HCT116 (cell line): ENCODE measurements around the gene HEMGN. TPM values are rescaled to one million over a fixed set of nuclear protein-coding genes. Genes with fewer than 3 reads are reported as not detected.

Source experiments
- ATAC-seq: fragments of 200-7000 bp; cut with Tn5 transposase; 2 replicates; pipeline ENCODE4 v1.9.1; 2020; ENCODE audit warnings: mild to moderate bottlenecking, moderate library complexity
- BruUV-seq: library from RNA; stranded (reverse); fragments of 400-500 nt; replicated peaks from 2 replicates; lab custom pipeline; 2021; lab: Mats Ljungman, UMichigan
- CTCF ChIA-PET: fragments of 300-600 bp; sonication (Branson Sonifier 250); formaldehyde crosslinking; loops from one replicate; lab custom pipeline; 2021; ENCODE audit warnings: antibody characterized with exemption; lab: Charles Lee
- POLR2A ChIA-PET: fragments of 300-600, 350-600 bp; sonication (Branson Sonifier 250); formaldehyde crosslinking; loops from one replicate; lab custom pipeline; 2021; ENCODE audit warnings: antibody characterized with exemption; lab: Charles Lee
- RAD21 ChIA-PET, 2 experiments: fragments of 300-600 bp; sonication (Branson Sonifier 250); formaldehyde crosslinking; loops; one replicate each; lab custom pipeline; 2023; ENCODE audit warnings: low total read pairs in 2 of 2; ENCODE audit not compliant: uncharacterized antibody in 2 of 2, unreplicated experiment in 2 of 2, low non-redundant PET in 1 of 2; lab: Charles Lee
- DNase-seq: peaks from one replicate; pipeline ENCODE4 v3.0.0-alpha.2; 2010; ENCODE audit warnings: low read depth, low spot score
- H2AFZ ChIP-seq: fragments of 200-600 bp; shearing (Covaris generic), sonication (generic); 2 replicates; pipeline ENCODE4 v1.6.1; 2017; ENCODE audit warnings: low read depth, mixed run types, mixed read lengths, antibody characterized with exemption, low read length; ENCODE audit not compliant: poor library complexity, severe bottlenecking
- H3K27ac ChIP-seq: 2 replicates; pipeline ENCODE4 v1.5.1; 2012; ENCODE audit warnings: low read depth, low read length
- H3K27me3 ChIP-seq: fragments of 200-600 bp; sonication (generic); 2 replicates; pipeline ENCODE4 v1.6.1; 2016; ENCODE audit warnings: mixed run types, low read length, mixed read lengths; ENCODE audit not compliant: insufficient read depth
- H3K36me3 ChIP-seq, 2 experiments: fragments of 200-500 bp in 1 of 2; fragments of 200-600 bp in 1 of 2; sonication (Bioruptor generic) in 1 of 2; sonication (generic) in 1 of 2; 2 replicates each; pipeline versions ENCODE4 v1.5.1 to v1.6.1; 2014 to 2016; ENCODE audit warnings: low read length in 2 of 2, inconsistent platforms in 1 of 2, mixed read lengths in 1 of 2, mixed run types in 1 of 2; ENCODE audit not compliant: insufficient read depth in 2 of 2, control insufficient read depth in 1 of 2
- H3K4me1 ChIP-seq, 2 experiments: fragments of 200-600 bp in 1 of 2; sonication (generic) in 1 of 2; 2 replicates each; pipeline versions ENCODE4 v1.5.1 to v1.6.1; 2012 to 2017; ENCODE audit warnings: low read length in 2 of 2, inconsistent platforms in 1 of 2, mild to moderate bottlenecking in 1 of 2, mixed read lengths in 1 of 2, mixed run types in 1 of 2, moderate library complexity in 1 of 2; ENCODE audit not compliant: insufficient read depth in 2 of 2, control insufficient read depth in 1 of 2
- H3K4me2 ChIP-seq: fragments of 200-600 bp; sonication (generic); 2 replicates; pipeline ENCODE4 v1.6.1; 2017; ENCODE audit warnings: mixed run types, low read length, mixed read lengths
- H3K4me3 ChIP-seq, 2 experiments: fragments of 200-600 bp in 1 of 2; sonication (generic) in 1 of 2; replicated peaks in 1 of 2; 2 replicates each; pipeline ENCODE4 v1.5.1; 2011 to 2016; ENCODE audit warnings: low read length in 2 of 2, control low read depth in 1 of 2, low read depth in 1 of 2, mild to moderate bottlenecking in 1 of 2, mixed read lengths in 1 of 2, mixed run types in 1 of 2
- H3K79me2 ChIP-seq: fragments of 200-600 bp; sonication (generic); 2 replicates; pipeline ENCODE4 v1.6.1; 2017; ENCODE audit warnings: mild to moderate bottlenecking, mixed run types, low read length, moderate library complexity, mixed read lengths; ENCODE audit not compliant: insufficient read depth
- H3K9ac ChIP-seq: fragments of 200-600 bp; sonication (generic); 2 replicates; pipeline ENCODE4 v1.6.1; 2016; ENCODE audit warnings: low read length, mixed read lengths
- H3K9me2 ChIP-seq: fragments of 200-600 bp; sonication (generic), shearing (Covaris generic); 2 replicates; pipeline ENCODE4 v1.6.1; 2017; ENCODE audit warnings: mixed run types, mild to moderate bottlenecking, moderate library complexity; ENCODE audit not compliant: insufficient read depth
- H3K9me3 ChIP-seq, 2 experiments: fragments of 200-500 bp in 1 of 2; fragments of 200-600 bp in 1 of 2; sonication (Bioruptor generic) in 1 of 2; sonication (generic) in 1 of 2; 2 replicates each; pipeline ENCODE4 v1.6.1; 2014 to 2017; ENCODE audit warnings: low read length in 2 of 2, mixed read lengths in 2 of 2, inconsistent platforms in 1 of 2, low read depth in 1 of 2, mild to moderate bottlenecking in 1 of 2, mixed run types in 1 of 2, moderate library complexity in 1 of 2; ENCODE audit not compliant: control insufficient read depth in 1 of 2, insufficient read depth in 1 of 2
- H4K20me1 ChIP-seq: fragments of 200-600 bp; sonication (generic), shearing (Covaris generic); 2 replicates; pipeline ENCODE4 v1.6.1; 2017; ENCODE audit warnings: mixed run types, mild to moderate bottlenecking, moderate library complexity; ENCODE audit not compliant: insufficient read depth
- CEBPB ChIP-seq: IDR thresholded peaks from 2 replicates; pipeline ENCODE4 v1.6.1; 2012; ENCODE audit warnings: low read depth
- ELF1 ChIP-seq: IDR thresholded peaks from 2 replicates; pipeline ENCODE4 v1.6.1; 2012; ENCODE audit warnings: low read depth, borderline replicate concordance
- EZH2 ChIP-seq: fragments of 200-600 bp; sonication (generic); IDR thresholded peaks from 2 replicates; pipeline ENCODE4 v1.6.1; 2017; ENCODE audit warnings: antibody characterized with exemption, mixed run types
- POLR2A ChIP-seq: IDR thresholded peaks from 2 replicates; pipeline ENCODE4 v1.7.0; 2011; ENCODE audit warnings: borderline replicate concordance; ENCODE audit not compliant: insufficient read depth, insufficient read length; ENCODE audit errors: extremely low read depth
- POLR2AphosphoS5 ChIP-seq: IDR thresholded peaks from 2 replicates; pipeline ENCODE4 v1.6.1; 2011; ENCODE audit warnings: mild to moderate bottlenecking, low read depth, low read length, moderate library complexity
- SP1 ChIP-seq: IDR thresholded peaks from 2 replicates; pipeline ENCODE4 v1.6.1; 2012; ENCODE audit warnings: low read depth
- ZNF274 ChIP-seq: fragments of 200-500 bp; sonication (Bioruptor generic); IDR thresholded peaks from 2 replicates; pipeline ENCODE4 v1.6.1; 2014; ENCODE audit warnings: mild to moderate bottlenecking, low read depth, low read length, inconsistent platforms
- intact Hi-C: fragments of 100-400 bp; cut with micrococcal nuclease; formaldehyde crosslinking; loops from 2 replicates; pipeline ENCODE4 v1.10.0; 2022
- total RNA-seq: library from RNA; stranded (reverse); gene quantifications from one replicate; pipeline ENCODE4 v1.2.1, GENCODE V29; 2021; ENCODE audit not compliant: unreplicated experiment
- TF ChIP-seq, protein P1 (sequence below): IDR thresholded peaks from 2 replicates; pipeline ENCODE4 v1.6.1; 2011; ENCODE audit warnings: mild to moderate bottlenecking, low read length, moderate library complexity; ENCODE audit not compliant: insufficient replicate concordance; ENCODE audit errors: extremely low read depth

HEMGN gene
- total RNA-seq, 1 experiment from 2014 or later = not detected

DNA sequence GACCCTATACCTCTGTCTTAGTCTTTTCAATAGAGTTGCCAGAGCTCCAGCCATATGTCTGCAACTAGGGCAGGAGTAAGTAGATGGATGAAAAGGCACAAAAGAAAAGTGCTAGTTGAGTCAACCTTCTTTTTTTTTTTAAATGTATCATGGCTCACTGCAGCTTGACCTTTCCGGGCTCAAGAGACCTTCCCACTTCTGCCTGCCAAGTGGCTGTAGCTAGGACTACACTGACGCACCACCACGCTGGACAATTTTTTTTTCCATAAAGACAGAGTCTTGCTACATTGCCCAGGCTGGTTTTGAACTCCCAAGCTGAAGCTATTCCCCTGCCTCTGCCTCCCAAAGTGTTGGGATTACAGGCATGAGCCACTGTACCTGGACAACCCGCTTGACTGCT, 57.6 kb downstream of the HEMGN start:
- Histone ChIP-seq H3K36me3 (no peaks in the 10 kb centered on the region), H3K79me2 (no peaks in the 10 kb centered on the region), H3K27ac (no peak overlapping the region), H3K4me3 (no peak overlapping the region), H4K20me1 (no peaks in the 10 kb centered on the region), H3K27me3 (no peaks in the 10 kb centered on the region), H3K9me2 (no peaks in the 10 kb centered on the region), H2AFZ (no peak overlapping the region), H3K9ac (no peak overlapping the region), H3K4me1 (no peaks in the 10 kb centered on the region), H3K9me3 (no peaks in the 10 kb centered on the region), H3K4me2 (no peak overlapping the region)
- POLR2A ChIA-PET = no interaction called here
- RAD21 ChIA-PET = no interaction called here
- ATAC-seq (no peak), DNase-seq (no peak)
- TF ChIP-seq ZNF274 = no peak
- no peak for TF ChIP-seq ELF1
- no peak for TF ChIP-seq POLR2A
- TF ChIP-seq CEBPB = no peak
- TF ChIP-seq, protein P1, sequence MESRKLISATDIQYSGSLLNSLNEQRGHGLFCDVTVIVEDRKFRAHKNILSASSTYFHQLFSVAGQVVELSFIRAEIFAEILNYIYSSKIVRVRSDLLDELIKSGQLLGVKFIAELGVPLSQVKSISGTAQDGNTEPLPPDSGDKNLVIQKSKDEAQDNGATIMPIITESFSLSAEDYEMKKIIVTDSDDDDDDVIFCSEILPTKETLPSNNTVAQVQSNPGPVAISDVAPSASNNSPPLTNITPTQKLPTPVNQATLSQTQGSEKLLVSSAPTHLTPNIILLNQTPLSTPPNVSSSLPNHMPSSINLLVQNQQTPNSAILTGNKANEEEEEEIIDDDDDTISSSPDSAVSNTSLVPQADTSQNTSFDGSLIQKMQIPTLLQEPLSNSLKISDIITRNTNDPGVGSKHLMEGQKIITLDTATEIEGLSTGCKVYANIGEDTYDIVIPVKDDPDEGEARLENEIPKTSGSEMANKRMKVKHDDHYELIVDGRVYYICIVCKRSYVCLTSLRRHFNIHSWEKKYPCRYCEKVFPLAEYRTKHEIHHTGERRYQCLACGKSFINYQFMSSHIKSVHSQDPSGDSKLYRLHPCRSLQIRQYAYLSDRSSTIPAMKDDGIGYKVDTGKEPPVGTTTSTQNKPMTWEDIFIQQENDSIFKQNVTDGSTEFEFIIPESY = no peak
- TF ChIP-seq EZH2 = no peak
- TF ChIP-seq POLR2AphosphoS5 = no peak
- no peak for TF ChIP-seq SP1
- no TSS peak for BruUV-seq
- intact Hi-C loops = no loop called here
- CTCF ChIA-PET = interaction anchor here (1.8 kb wide), 1 partner anchor 10 kb away, joined by 8 read pairs; no protein-coding TSS in a partner anchor

Other genes with a start within 250 kb of the HEMGN start
- 9.3 TPM for gene XPA, start 240.8 kb downstream of the HEMGN start, total RNA-seq
- gene FOXE1, start 84.9 kb downstream of the HEMGN start, total RNA-seq = not detected
- gene TRMO, start 15.7 kb downstream of the HEMGN start, total RNA-seq = 10.2 TPM
- gene ANP32B, start 45.2 kb upstream of the HEMGN start, total RNA-seq = 206 TPM
- 48.9 TPM for gene NANS, start 118.6 kb upstream of the HEMGN start, total RNA-seq
- gene TRIM14, start 181.1 kb upstream of the HEMGN start, total RNA-seq = 24.4 TPM